AML-193 (cell line): ENCODE results near the gene TCF15.
"Not testable (repeated sequence)": the region's sequence is repeated elsewhere in the genome, so short reads cannot be mapped to it uniquely, and the experiment has no call there.

Experiments used
- DNase-seq, 2 experiments: peaks; one replicate each; lab custom pipeline; 2025; lab: John Stamatoyannopoulos, UW

TCF15 gene

GRCh38 chr20:642013-642397 lies 31.9 kb upstream of the TCF15 start:
- not testable (repeated sequence) for DNase-seq

- no peak for DNase-seq
These were observed 31.4 kb upstream of the TCF15 start for GRCh38 chr20:641516-641875.

GRCh38 chr20:640674-641515 lies 30.8 kb upstream of the TCF15 start:
- DNase-seq, result no peak

- no peak for DNase-seq
These were observed 28.5 kb upstream of the TCF15 start for GRCh38 chr20:638579-638978.

GRCh38 chr20:637559-637958 lies 27.4 kb upstream of the TCF15 start:
- no peak for DNase-seq

GRCh38 chr20:635893-636338 lies 25.8 kb upstream of the TCF15 start:
- DNase-seq, result no peak

GRCh38 chr20:635028-635892 lies 25.2 kb upstream of the TCF15 start:
- DNase-seq, result no peak

GRCh38 chr20:634148-634925 lies 24.2 kb upstream of the TCF15 start:
- no peak for DNase-seq

- DNase-seq, result no peak
These were observed 21.0 kb upstream of the TCF15 start for GRCh38 chr20:631101-631500.

GRCh38 chr20:626579-626978 lies 16.5 kb upstream of the TCF15 start:
- DNase-seq, result no peak

GRCh38 chr20:625360-625932 lies 15.3 kb upstream of the TCF15 start:
- DNase-seq, result peak in 1 of 2 experiments; percentile 16

- DNase-seq, result no peak
These were observed 13.6 kb upstream of the TCF15 start for GRCh38 chr20:623704-624103.

- no peak for DNase-seq
These were observed 12.9 kb upstream of the TCF15 start for GRCh38 chr20:623021-623420.

- no peak for DNase-seq
These were observed 12.1 kb upstream of the TCF15 start for GRCh38 chr20:622161-622560.

- no peak for DNase-seq
These were observed 11.1 kb upstream of the TCF15 start for GRCh38 chr20:621125-621756.

GRCh38 chr20:620246-620645 lies 10.1 kb upstream of the TCF15 start:
- no peak for DNase-seq

GRCh38 chr20:618980-619379 lies 8.9 kb upstream of the TCF15 start:
- DNase-seq, result no peak

- DNase-seq, result no peak
These were observed 8.0 kb upstream of the TCF15 start for GRCh38 chr20:617934-618690.

- no peak for DNase-seq
These were observed 5.4 kb upstream of the TCF15 start for GRCh38 chr20:615514-615913.

- no peak for DNase-seq
These were observed 1.7 kb upstream of the TCF15 start for GRCh38 chr20:611843-612185.
